GM06990 (cell line): ENCODE data around the gene NCAM2.

Source experiments
- DNase-seq: peaks from one replicate; pipeline ENCODE4 v3.0.0-alpha.2; 2011; ENCODE audit not compliant: insufficient read length; ENCODE audit errors: extremely low read depth
- H3K27me3 ChIP-seq: replicated peaks from 2 replicates; pipeline ENCODE4 v1.6.0; 2011; ENCODE audit warnings: low read length; ENCODE audit not compliant: control insufficient read depth, insufficient read depth
- H3K36me3 ChIP-seq: 2 replicates; pipeline ENCODE4 v1.5.1; 2011; ENCODE audit warnings: low read length; ENCODE audit not compliant: control insufficient read depth, insufficient read depth
- H3K4me3 ChIP-seq: replicated peaks from 2 replicates; pipeline ENCODE4 v1.5.1; 2011; ENCODE audit warnings: low read depth, mild to moderate bottlenecking, control low read depth, low read length
- CTCF ChIP-seq: IDR thresholded peaks from 2 replicates; pipeline ENCODE4 v1.5.1; 2011; ENCODE audit warnings: low read length, control low read depth, mild to moderate bottlenecking, inconsistent platforms; ENCODE audit not compliant: insufficient read depth, poor library complexity, severe bottlenecking

Gene NCAM2

GRCh38 chr21:21247424-21247823, 249.2 kb downstream of the NCAM2 start:
- H3K4me3 ChIP-seq: no peak overlapping the region
- H3K36me3 ChIP-seq: no peaks in the 10 kb centered on the region
- no peak for TF ChIP-seq CTCF
- no peaks in the 10 kb centered on the region for H3K27me3 ChIP-seq
- no peak for DNase-seq

DNA sequence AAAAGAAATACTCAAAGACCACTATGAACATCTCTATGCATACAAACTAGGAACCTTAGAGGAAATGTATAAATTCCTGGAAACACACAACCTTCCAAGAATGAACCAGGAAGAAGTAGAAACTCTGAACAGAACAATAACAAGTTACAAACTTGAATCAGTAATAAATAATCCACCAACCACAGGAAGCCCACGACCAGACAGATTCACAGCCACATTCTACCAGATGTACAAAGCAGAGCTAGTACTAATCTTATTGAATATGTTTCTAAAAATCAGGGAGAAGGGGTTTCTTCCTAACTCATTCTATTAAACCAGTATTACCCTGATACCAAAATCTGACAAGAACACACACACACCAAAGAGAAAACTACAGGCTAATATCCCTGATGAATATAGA, 263.8 kb downstream of the NCAM2 start:
- Histone ChIP-seq H3K36me3 (no peaks in the 10 kb centered on the region), H3K4me3 (no peak overlapping the region), H3K27me3 (no peaks in the 10 kb centered on the region)
- no peak for TF ChIP-seq CTCF
- DNase-seq: no peak

DNA sequence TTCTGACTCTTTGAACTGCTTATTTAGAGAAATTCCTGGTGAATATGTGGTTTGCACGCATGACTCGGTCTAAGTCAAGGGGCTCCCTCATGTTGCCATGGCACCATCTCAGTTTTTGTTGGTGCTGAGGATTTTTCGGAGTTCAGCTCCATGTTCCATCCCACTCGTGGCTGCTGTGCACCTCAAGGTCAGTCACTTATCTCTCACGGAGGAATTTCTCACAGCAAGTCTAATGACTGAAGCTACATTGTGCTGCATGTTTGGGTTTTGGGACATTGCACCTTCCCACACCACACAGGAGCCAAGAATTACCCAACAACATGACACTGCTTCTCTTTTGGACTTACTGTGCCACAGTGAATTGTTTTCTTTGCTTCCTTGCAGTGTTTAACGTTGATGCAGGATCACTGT, 269.9 kb downstream of the NCAM2 start:
- Histone ChIP-seq H3K4me3 (no peak overlapping the region), H3K27me3 (no peaks in the 10 kb centered on the region), H3K36me3 (no peaks in the 10 kb centered on the region)
- TF ChIP-seq CTCF: no peak
- no peak for DNase-seq

DNA sequence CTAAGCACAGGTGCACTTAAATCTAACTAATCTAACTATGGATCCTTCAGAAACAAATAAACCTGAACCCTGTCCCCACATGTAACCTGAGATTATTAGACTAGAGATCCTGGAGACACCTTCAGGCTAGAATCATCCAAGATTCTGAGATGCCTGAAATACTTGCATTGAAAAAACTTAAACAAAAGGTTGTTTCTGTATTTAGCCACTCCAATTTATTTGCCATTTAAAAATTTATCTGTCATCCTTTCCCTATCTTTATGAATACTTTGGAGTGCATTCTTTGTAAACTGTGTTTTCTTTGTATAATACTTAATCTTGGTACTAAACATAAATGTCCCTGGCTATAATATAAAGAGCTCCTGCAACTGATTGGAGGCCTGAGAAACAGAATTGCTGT, 270.7 kb downstream of the NCAM2 start:
- Histone ChIP-seq H3K36me3 (no peaks in the 10 kb centered on the region), H3K27me3 (no peaks in the 10 kb centered on the region), H3K4me3 (no peak overlapping the region)
- DNase-seq: no peak
- TF ChIP-seq CTCF: no peak

GRCh38 chr21:21279193-21279901, 281.1 kb downstream of the NCAM2 start:
- Histone ChIP-seq H3K4me3 (no peak overlapping the region), H3K36me3 (no peaks in the 10 kb centered on the region), H3K27me3 (no peaks in the 10 kb centered on the region)
- TF ChIP-seq CTCF: no peak
- no peak for DNase-seq

DNA sequence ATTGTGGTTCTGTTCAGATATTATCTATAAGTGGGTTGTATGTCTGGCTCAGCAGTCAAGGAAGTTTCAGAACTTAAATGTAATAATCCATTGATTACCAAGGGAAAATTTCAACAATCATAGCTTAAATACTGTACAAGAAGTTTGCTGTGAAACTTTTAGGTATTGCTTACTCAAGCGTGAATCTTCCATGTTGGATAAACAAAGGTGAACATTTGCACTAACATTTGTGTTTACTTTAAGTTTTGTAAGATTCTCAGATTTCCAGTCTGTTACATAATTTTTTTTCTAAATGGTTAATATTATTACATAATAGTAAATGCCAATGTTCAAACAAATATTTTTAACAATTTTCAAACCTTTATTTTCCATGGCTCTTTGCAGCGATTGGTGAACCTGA, 285.6 kb downstream of the NCAM2 start:
- no peak for DNase-seq
- no peaks in the 10 kb centered on the region for H3K27me3 ChIP-seq

More for the DNA sequence above, 285.6 kb downstream of the NCAM2 start:
- no peak overlapping the region for H3K4me3 ChIP-seq
- TF ChIP-seq CTCF: no peak
- H3K36me3 ChIP-seq: no peaks in the 10 kb centered on the region
